WERI-Rb-1 (cell line): Measurements from ENCODE around the gene KRT4.
"Not testable (repeated sequence)": the region's sequence is repeated elsewhere in the genome, so short reads cannot be mapped to it uniquely, and the experiment has no call there.

Source experiments
- DNase-seq: peaks from one replicate; pipeline ENCODE4 v3.0.0-alpha.2; 2020
- H3K27ac ChIP-seq: fragments of 250-450 bp; sonication (Bioruptor Pico); 2 replicates; pipeline ENCODE4 v1.5.1; 2020; ENCODE audit warnings: mild to moderate bottlenecking, moderate library complexity
- H3K27me3 ChIP-seq: fragments of 250-450 bp; sonication (Bioruptor Pico); 2 replicates; pipeline ENCODE4 v1.5.1; 2021; ENCODE audit warnings: mild to moderate bottlenecking, low read depth, moderate library complexity; ENCODE audit not compliant: insufficient read depth, severe bottlenecking
- H3K36me3 ChIP-seq: fragments of 250-450 bp; sonication (Bioruptor Pico); 2 replicates; pipeline ENCODE4 v1.5.1; 2020; ENCODE audit warnings: mild to moderate bottlenecking, moderate library complexity
- H3K4me3 ChIP-seq: 2 replicates; pipeline ENCODE4 v1.5.1; 2011; ENCODE audit warnings: low read depth, mild to moderate bottlenecking, control low read depth, low read length
- H3K9me3 ChIP-seq: fragments of 250-450 bp; sonication (Bioruptor Pico); 2 replicates; pipeline ENCODE4 v1.5.1; 2021; ENCODE audit warnings: mild to moderate bottlenecking, moderate library complexity; ENCODE audit not compliant: severe bottlenecking
- TF ChIP-seq, protein P1 (sequence below): IDR thresholded peaks from 2 replicates; pipeline ENCODE4 v1.5.1; 2011; ENCODE audit warnings: low read depth, mild to moderate bottlenecking, control low read depth, inconsistent platforms, low read length

KRT4 gene

DNA sequence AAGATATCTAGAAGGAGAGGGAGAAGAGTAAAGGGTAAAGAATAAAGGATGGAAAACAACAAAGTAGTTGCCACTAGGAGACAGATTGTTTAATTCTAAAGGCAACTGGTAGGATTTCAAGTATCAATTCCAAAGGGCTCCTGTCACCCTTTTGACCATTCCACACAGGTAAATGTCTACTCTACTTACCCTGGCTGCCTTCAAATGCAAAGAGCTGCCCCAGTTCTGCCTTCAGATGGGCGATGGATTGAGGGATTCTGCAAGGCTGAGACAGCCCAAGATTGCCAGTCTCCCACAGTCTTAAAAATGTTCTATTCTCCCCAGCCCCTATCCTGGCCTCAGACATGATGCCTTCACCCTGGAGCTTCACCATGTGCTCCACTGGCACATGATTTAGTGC is 48.2 kb downstream of the KRT4 start:
- TF ChIP-seq, protein P1, sequence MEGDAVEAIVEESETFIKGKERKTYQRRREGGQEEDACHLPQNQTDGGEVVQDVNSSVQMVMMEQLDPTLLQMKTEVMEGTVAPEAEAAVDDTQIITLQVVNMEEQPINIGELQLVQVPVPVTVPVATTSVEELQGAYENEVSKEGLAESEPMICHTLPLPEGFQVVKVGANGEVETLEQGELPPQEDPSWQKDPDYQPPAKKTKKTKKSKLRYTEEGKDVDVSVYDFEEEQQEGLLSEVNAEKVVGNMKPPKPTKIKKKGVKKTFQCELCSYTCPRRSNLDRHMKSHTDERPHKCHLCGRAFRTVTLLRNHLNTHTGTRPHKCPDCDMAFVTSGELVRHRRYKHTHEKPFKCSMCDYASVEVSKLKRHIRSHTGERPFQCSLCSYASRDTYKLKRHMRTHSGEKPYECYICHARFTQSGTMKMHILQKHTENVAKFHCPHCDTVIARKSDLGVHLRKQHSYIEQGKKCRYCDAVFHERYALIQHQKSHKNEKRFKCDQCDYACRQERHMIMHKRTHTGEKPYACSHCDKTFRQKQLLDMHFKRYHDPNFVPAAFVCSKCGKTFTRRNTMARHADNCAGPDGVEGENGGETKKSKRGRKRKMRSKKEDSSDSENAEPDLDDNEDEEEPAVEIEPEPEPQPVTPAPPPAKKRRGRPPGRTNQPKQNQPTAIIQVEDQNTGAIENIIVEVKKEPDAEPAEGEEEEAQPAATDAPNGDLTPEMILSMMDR = no peak
- H3K9me3 ChIP-seq = peaks cover 5% of the 10 kb centered on the region
- DNase-seq = no peak
- H3K27me3 ChIP-seq = peaks cover 65% of the 10 kb centered on the region
- no peak overlapping the region for H3K27ac ChIP-seq
- H3K4me3 ChIP-seq = no peak overlapping the region
- no peaks in the 10 kb centered on the region for H3K36me3 ChIP-seq

DNA sequence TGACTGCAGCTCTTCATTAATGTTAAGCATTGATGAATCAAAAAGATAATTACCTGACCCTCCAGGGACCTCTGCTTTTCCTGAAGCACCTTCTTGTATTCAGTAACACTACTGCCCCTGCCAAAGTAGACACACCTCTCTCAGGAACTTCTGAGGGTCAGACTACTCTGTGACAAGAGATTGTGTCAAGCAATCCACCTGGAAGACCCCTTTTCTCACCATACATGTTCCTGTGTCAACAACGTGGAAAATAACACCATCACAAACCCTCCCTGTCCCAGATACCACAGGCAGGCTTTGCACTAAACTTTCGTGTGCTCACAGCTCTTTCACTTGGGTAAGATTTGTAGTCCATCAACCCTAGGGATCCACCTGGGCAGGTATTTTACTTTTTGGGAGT is 49.9 kb downstream of the KRT4 start:
- no peak for DNase-seq
- Histone ChIP-seq H3K36me3 (no peaks in the 10 kb centered on the region), H3K4me3 (no peak overlapping the region), H3K9me3 (peaks cover 9% of the 10 kb centered on the region), H3K27ac (no peak overlapping the region), H3K27me3 (peaks cover 49% of the 10 kb centered on the region)
- TF ChIP-seq, protein P1 = no peak

DNA sequence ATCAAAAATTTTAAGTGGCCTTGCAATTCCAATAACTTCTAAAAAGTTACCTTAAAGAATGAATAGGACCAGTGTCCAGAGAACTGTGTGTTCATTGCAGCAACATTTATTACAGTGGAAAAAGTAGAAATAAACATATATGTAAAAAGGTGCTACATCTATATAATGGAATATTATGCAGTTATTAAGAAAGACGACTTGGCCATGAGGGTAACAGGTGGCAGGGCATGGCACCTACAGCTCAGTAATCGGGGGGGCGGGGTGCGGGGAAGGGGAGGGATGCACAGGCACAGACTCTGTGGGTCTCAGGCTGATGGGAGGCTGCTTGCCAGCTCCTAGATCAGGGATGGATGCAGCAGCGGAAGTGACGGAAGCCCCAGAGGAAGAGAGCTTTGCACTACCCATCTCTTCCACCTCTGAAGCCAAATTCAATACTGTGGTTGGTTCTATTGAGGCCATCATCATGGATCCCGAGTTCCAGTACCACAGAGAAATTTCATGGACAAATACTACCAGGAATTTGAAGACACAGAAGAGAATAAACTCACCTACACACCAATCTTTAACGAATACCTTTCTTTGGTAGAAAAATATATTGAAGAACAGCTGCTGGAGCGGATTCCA is 50.8 kb downstream of the KRT4 start:
- Histone ChIP-seq H3K27me3 (peaks cover 44% of the 10 kb centered on the region), H3K36me3 (no peaks in the 10 kb centered on the region), H3K27ac (no peak overlapping the region), H3K9me3 (peaks cover 9% of the 10 kb centered on the region), H3K4me3 (no peak overlapping the region)
- TF ChIP-seq, protein P1 = no peak
- no peak for DNase-seq

DNA sequence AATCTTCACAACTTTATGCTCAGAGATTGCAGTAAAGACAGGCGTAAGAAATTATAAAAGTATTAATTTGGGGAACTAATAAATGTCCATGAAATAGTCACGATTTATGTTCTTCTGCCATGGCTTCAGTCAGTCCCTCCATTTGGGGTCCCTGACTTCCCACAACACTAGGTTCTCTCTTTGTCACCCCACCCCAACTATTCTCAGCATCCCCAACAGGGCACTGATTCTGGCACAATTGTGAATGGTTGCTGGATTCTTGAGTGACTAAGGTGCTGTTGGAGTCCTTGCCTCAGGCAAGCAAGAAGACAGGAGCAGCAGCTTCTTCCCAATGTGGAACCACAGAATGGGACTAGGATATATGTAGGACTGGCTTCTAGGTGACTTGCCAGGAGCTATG is 52.1 kb downstream of the KRT4 start:
- peaks cover 9% of the 10 kb centered on the region for H3K9me3 ChIP-seq
- TF ChIP-seq, protein P1 = no peak
- DNase-seq = no peak
- H3K27ac ChIP-seq = no peak overlapping the region
- H3K4me3 ChIP-seq = no peak overlapping the region
- no peaks in the 10 kb centered on the region for H3K36me3 ChIP-seq
- peaks cover 40% of the 10 kb centered on the region for H3K27me3 ChIP-seq

DNA sequence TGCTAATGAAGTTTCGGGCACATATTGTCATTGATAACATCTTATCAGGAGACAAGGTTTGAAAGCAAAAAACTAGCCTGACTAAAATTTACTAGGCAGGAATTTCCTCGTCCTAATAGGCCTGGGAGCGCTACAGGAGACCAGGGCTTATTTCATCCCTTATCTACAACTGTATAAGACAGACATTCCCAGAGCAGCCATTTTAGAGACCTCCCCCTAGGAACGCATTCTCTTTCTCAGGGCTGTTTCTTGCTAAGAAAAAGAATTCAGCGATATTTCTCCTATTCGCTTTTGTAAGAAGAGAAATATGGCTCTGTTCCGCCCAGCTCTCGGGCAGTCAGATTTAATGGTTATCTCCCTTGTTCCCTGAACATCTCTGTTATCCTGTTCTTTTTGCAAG is 52.7 kb downstream of the KRT4 start:
- H3K27me3 ChIP-seq = peaks cover 38% of the 10 kb centered on the region
- H3K36me3 ChIP-seq, H3K4me3 ChIP-seq, H3K9me3 ChIP-seq, H3K27ac ChIP-seq, DNase-seq: not testable (repeated sequence)

DNA sequence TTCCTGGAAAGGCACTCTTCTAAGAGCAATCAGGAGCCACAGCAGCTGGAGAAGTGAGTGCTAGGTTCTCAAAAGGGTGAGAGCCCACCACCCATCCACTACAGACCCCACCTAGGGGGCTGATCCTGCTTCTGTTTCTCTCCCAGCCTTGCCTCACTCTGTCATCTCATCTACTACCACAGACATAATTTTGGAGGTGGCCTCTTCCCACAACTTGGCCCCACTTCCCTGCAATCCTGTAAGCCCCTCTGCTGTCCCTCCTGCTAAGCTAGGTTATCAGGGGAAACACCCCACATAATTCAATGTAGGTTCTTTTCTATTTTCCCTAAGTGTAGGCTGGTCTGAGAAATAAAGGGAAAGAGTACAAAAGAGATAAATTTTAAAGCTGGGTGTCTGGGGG is 53.3 kb downstream of the KRT4 start:
- H3K9me3 ChIP-seq = peaks cover 9% of the 10 kb centered on the region
- no peak overlapping the region for H3K27ac ChIP-seq
- peaks cover 36% of the 10 kb centered on the region for H3K27me3 ChIP-seq
- H3K36me3 ChIP-seq = no peaks in the 10 kb centered on the region
- DNase-seq = no peak
- TF ChIP-seq, protein P1 = no peak
- no peak overlapping the region for H3K4me3 ChIP-seq
